Hepatocyte (in vitro differentiated cells): Measurements from ENCODE around the gene UBE2E2.

Source experiments
- CTCF ChIP-seq: fragments of 200-600 bp; sonication (generic); IDR thresholded peaks from 2 replicates; pipeline ENCODE4 v1.5.1; 2016; ENCODE audit warnings: antibody characterized with exemption, mild to moderate bottlenecking; ENCODE audit not compliant: poor library complexity
- EZH2phosphoT487 ChIP-seq: fragments of 200-600 bp; sonication (generic); IDR thresholded peaks from one replicate; pipeline ENCODE4 v1.6.1; 2018; ENCODE audit warnings: antibody characterized with exemption, mild to moderate bottlenecking, low read depth, moderate library complexity; ENCODE audit not compliant: unreplicated experiment, severe bottlenecking

GRCh38 chr3:23633261-23633960, 430.3 kb downstream of the UBE2E2 start:
- TF ChIP-seq CTCF (no peak), EZH2phosphoT487 (no peak)
